EL (cell line): ENCODE data around the gene MICAL2.

Experiments
- DNase-seq: peaks from one replicate; pipeline ENCODE4 v3.0.0-alpha.2; 2016

The MICAL2 gene

GRCh38 chr11:12100841-12101242 lies 9.5 kb upstream of the MICAL2 start:
- no peak for DNase-seq

- no peak for DNase-seq
Observed at GRCh38 chr11:12101318-12101717, 9.1 kb upstream of the MICAL2 start.

DNA sequence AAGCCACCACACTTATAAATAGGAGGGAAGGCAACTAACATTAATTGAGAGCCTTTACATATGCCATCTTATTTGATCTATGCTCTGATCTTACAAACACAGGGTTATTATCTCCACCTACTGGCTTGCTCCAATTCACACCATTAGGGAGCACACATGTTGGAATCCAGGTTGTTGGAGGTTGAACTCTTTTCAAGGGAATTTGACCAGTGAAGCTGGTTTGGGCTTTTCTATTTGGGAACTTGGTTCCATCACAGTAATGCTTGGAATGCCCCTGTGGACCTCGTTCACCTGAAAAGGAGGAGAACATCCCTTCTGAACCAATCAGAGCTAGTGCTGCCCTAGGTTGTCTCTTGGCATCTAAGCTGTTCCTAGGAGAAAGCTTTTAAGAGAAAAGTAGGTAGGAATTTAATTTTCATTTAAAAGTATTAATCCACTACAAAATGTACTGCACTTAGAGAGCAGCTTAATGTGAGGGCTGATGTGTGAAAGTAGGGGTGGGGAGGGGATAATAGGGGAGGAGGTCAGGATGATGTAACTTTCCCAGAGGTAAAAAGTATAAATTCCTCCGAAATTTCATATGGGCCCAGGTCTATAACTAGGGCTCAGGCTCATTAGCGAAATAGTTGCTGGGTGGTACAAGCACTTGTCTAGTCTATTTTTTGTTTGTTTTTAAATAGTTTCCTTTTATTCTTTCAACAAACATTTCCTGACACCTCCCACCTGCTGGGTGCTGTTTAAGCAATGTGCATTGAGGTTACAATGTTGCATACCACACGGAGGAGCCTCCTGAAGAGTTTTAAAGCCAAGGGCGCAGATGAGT lies 7.6 kb upstream of the MICAL2 start:
- no peak for DNase-seq

DNA sequence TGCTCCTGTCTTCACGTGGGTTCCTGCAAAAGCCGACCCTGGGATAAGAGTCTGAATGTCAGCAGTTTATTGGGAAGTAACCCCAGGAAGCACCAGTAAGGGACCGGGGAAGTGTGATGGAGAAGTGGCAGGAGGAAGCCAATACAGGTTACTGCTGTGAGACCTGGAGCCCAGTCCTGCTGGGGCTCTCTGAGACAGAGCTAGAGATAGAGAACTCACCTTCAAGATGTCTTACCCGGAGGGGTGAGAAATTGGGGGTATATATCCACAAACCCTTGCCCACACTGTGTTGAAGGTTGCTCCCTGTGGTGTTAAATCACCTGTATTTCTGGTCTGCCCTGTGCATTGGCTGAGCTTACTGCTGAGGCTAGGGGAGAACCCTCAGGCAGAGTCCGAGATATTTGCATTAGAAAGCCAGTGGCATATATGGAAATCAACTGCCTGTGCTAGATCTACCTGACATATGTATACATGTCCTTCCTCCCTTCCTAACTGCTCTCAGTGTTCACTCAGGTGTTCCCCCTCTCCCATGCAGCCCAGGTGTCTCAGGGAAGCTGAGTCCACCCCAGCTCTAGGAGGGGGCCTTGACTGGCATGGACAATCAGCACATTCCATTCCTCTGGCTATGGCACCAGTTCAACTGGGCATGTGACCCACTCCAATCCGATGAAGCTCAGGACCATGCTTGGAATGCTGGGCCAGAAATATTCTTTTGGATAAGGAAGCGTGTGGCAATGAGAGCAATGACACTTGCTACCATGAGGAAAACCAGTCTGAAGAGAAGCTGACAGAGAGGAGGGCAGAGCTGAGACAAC lies 6.8 kb upstream of the MICAL2 start:
- DNase-seq: no peak

DNA sequence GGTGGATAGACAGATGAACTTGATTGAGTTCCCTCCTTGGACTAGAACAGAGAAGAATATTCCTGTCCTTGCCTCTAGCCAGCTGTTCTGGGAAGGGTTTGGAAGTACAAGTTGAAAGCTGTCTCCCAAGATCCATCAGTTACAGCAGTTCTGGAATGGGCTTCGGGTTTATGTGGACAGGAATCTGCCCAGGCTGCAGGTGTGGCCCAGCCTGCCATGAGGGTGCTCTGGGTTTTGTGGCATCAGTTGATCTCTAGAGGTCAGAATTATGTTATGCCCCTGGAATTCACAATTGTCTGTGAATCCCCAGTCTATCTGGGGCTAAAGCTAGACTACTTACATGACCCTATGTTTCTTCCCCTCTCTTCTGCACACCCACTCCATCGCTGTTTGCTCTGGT lies 4.9 kb upstream of the MICAL2 start:
- no peak for DNase-seq

DNA sequence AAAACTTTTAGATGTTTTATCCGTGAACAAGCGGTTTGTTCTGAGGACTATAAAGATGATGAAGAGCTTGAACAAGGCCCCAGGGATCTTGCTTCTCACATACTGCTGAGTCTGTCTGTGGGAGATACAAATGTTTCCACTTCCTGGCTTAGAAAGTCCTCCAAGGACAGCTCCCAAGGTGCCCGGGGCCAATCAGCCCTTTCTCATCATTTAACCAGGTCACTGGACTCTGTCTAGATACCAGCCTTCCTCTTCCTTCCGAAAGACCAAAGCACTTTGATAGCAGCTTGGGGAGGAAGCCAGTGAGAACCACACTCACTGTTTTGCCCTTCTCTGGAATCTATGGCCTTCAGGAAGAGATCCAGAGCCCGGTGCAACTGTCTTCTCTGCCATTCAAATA lies 4.3 kb upstream of the MICAL2 start:
- DNase-seq: no peak

DNA sequence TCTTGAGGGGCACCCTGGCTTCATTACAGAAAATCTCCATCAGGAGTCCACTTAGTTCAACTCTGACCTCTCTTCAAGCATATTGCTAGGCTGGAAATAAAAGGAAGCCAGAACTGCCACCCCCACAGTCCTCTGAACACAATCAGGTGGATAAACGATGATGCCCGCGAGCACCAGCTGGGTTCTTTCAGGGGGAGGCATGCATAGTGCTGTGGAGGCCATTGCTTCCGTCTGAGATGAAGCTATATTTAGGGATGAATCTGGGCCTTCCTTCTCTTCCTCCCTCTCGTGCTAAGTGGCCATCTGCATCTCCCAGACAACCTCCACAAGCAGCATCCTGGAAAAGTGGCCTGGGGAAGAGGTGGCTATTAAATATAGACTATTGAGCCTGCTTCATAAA lies 3.9 kb upstream of the MICAL2 start:
- no peak for DNase-seq

DNA sequence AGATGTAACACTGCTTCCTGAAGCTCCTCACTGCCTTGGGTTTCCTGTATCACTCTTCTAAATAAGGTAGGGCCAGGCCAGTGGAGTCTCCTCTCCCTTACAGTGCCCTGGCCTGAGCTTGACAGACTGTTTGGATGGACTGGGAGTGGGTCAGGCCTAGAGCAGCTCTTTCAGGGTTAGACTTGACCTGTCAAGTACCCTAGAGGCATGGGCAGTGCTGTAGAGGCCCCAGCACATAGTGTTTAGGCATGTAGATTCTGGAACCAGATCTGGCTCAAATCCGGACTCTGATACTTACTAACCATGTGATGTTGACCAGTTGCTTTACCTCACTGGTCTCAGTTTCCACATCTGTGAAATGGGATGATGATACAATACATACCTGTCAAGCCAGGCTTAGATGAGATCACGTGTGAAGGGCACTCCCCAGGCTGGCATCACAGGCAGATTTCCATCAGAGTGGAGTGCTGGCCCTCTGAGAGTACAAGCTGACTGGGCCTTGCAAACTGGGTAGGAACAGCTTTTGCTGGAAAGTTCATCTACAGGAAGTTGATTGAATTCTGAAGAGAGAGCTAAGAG lies 1.4 kb upstream of the MICAL2 start:
- no peak for DNase-seq

GRCh38 chr11:12109591-12110196 lies 696 bp upstream of the MICAL2 start:
- DNase-seq: no peak

DNA sequence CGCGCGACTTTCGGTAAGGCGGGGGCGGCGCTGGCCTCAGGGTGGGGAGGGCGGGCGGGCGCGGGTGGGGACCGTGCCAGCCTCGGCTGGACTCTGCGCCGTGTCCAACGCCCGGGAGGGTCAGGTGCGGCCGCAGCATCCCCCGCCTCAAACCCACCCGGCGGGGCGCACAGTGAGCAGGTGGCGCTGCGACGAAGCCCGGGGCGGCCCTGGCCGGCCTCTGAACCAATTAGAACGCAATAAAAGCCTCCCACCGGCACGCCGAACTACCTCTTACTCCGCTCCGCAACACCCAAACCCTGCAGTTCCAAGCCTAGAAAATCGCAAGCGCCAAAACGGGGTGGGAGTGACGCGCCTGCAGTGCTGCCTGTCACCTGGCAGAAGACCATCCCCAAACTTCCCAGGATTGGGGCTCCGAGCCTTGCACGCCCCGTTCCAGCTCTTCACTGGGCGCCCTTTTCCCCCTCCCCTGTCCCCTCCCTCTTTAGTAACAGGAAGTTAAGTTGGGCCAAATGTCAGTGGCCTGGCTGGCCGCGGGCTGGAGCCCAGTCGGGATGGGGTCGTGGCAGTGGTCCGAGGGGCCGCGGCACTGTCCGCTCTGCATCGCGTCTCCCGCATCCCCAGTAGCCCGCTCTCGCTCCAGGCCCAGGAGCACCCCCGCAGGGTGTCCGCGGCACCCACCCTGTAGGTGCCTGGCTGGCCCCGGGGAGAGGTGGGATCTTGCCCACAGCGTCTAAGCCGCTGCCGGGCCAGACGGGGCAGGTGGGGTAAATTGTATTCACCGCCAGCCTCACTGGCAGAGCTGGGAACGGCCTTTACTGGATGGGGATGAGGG lies 541 bp downstream of the MICAL2 start:
- DNase-seq: peak; percentile 37

- no peak for DNase-seq
Observed at GRCh38 chr11:12111549-12112520, 1.4 kb downstream of the MICAL2 start.

DNA sequence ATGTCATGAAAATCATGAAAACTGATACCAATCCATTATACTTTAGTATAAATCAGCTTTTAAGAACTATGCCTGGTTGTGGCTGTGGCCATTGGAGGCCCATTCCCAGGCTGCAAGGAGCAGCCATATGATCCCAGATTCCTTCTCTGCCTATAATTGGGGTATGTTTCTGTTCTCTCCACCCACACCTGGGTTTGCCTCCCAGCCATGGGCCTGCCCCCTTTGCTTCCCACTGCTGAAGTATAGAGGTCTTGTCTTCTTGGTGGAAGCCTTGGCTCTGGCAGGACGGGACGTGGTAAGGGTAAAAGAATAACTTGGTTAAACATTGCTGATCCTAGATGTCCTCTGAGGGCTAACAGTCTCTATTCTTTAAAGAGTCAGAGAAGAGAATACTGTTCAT lies 2.4 kb downstream of the MICAL2 start:
- DNase-seq: no peak

- no peak for DNase-seq
Observed at GRCh38 chr11:12113294-12113693, 2.9 kb downstream of the MICAL2 start.

DNA sequence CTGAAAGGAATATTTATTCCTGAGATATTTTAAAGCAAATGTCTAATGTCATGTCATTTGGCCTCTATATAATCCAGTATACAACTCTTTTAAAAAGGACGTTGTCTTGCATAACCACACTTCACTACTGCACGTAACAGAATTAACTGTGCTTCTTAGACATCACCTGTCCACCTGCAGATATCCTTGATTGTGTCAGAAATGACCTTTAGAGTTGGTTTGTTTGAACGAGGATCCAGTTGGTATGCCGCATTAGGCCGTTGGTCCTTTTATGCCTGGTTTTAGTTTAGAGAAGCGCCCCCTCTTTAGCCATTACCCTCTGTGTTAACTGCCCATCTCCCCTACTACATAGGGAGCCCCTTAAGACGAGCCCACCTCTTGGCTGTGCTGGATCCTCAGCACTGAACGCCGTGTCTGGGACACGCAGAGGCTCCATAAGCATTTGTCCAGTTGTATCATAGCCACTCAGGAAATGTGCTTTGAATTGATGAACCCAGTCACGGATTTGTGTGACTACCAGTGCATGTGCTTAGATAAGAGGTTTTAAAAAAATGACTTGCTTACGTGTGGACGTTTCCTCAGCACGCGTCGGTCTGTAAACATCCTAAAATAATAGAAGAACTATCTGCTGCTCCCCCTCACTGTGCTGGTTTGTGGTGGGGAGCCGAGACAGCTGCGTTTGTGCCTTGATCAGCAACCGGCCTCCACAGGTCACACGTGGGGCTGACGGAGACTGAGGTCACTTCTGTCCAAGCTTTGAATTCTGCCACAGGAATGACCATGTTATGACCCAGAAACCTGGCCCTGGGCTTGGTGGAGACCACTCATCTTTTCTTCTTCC lies 4.0 kb downstream of the MICAL2 start:
- DNase-seq: no peak

- no peak for DNase-seq
Observed at GRCh38 chr11:12116425-12117032, 6.1 kb downstream of the MICAL2 start.

GRCh38 chr11:12117200-12117599 lies 6.8 kb downstream of the MICAL2 start:
- DNase-seq: no peak

- DNase-seq: peak; percentile 37
Observed at GRCh38 chr11:12117611-12118010, 7.2 kb downstream of the MICAL2 start.

DNA sequence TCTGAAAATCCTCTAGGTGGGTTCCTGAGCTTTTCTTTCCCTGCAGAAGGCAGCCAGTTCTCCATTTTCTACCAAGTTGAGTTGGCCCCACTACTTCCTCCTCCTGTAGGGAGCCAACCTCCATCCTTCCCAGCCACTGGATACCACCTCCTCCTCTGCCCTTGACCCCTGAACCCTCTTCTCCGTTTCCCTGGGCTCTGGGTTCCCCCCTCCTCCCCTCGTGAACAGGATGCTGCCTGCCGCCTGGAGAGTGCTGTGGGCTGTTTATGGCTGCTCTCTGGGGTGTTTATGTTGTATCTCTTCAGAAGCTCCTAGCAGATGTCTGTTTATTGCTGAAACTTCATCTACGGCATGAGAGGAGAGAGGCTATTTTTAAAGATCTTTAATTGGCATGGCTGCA lies 8.6 kb downstream of the MICAL2 start:
- no peak for DNase-seq

- DNase-seq: no peak
Observed at GRCh38 chr11:12119502-12119901, 9.1 kb downstream of the MICAL2 start.
